PC-9 (cell line): ENCODE measurements around the gene NBEA.

ENCODE experiments used
- CTCF ChIP-seq: fragments of 200-600 bp; sonication (generic); conservative IDR thresholded peaks from 2 replicates; pipeline ENCODE4 v1.6.1; 2017; ENCODE audit warnings: mixed run types, antibody characterized with exemption, mild to moderate bottlenecking, moderate library complexity
- EZH2 ChIP-seq: fragments of 200-600 bp; sonication (generic); IDR thresholded peaks from 2 replicates; pipeline ENCODE4 v1.8.0; 2017; ENCODE audit warnings: antibody characterized with exemption, low read depth

DNA sequence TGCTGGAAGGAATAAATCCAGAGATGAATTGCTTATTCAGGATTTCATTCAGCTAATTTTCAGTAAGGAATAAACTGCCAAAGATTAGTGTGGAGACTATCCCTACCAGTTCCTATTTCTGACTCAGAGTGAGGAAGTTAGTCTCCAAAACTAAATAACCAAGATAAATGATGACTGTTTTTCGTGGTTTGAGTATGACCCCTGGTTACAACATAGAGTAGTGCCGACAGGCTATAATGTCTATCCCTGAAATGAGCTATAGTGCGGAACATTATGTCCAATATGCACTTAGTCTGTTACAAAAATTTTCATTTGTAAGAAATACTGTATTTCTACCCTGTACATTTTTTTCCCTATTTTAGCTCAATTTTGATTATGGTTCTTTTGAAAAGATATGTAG, 51.4 kb downstream of the NBEA start:
- TF ChIP-seq CTCF (no peak), EZH2 (no peak)
